Right lobe of liver (tissue), 6 donors: ENCODE data around the gene SHC3. TPM values are rescaled to one million over a fixed set of nuclear protein-coding genes. Genes with fewer than 3 reads are reported as not detected.

Source experiments
- ATAC-seq, 4 donors: fragments of 200-7000 bp; cut with Tn5 transposase; one replicate each; pipeline ENCODE4 v1.9.1; 2020; ENCODE audit warnings: mild to moderate bottlenecking in 4 of 4, moderate library complexity in 4 of 4
- DNase-seq, 3 donors: peaks; one replicate each; pipeline ENCODE4 v3.0.0-alpha.2; 2020
- H3K27ac ChIP-seq, 3 donors: fragments of 200-600 bp; one replicate each; pipeline ENCODE4 v1.8.0; 2022
- H3K27me3 ChIP-seq, 2 donors: fragments of 200-600 bp; one replicate each; pipeline ENCODE4 v1.8.0; 2022
- H3K36me3 ChIP-seq, 4 donors: fragments of 200-600 bp; sonication (generic) in 1 of 4; one replicate each; pipeline versions ENCODE4 v1.5.1 to v1.8.0; 2017 to 2022; ENCODE audit warnings: control low read depth in 1 of 4
- H3K4me1 ChIP-seq, 4 donors: fragments of 200-600 bp; sonication (generic) in 1 of 4; one replicate each; pipeline versions ENCODE4 v1.5.1 to v1.8.0; 2017 to 2022; ENCODE audit warnings: control low read depth in 1 of 4
- H3K4me3 ChIP-seq, 3 donors: fragments of 200-600 bp; one replicate each; pipeline ENCODE4 v1.8.0; 2022
- H3K9me3 ChIP-seq, 4 donors: fragments of 200-600 bp; sonication (generic) in 1 of 4; one replicate each; pipeline versions ENCODE4 v1.5.1 to v1.8.0; 2017 to 2022; ENCODE audit warnings: control low read depth in 1 of 4
- CTCF ChIP-seq, 4 donors: fragments of 200-600 bp in 3 of 4; fragments of 450-650 bp in 1 of 4; IDR thresholded peaks; one replicate each; pipeline versions ENCODE4 v1.5.1 to v1.8.0; 2016 to 2022; ENCODE audit warnings: antibody characterized with exemption in 4 of 4, mild to moderate bottlenecking in 2 of 4
- POLR2A ChIP-seq: fragments of 450-650 bp; IDR thresholded peaks from one replicate; pipeline ENCODE4 v1.6.1; 2017; ENCODE audit warnings: antibody characterized with exemption, mild to moderate bottlenecking
- WGBS: methylation state at CpG from one replicate; pipeline ENCODE4 v1.1.6; 2018; ENCODE audit warnings: low coverage, low lambda C conversion rate; ENCODE audit not compliant: insufficient coverage; ENCODE audit errors: missing lambda C conversion rate; 5-methylcytosine and 5-hydroxymethylcytosine counted together
- intact Hi-C, 2 donors: fragments of 100-400 bp; cut with DNase I; formaldehyde crosslinking; loops; one replicate each; pipeline versions ENCODE4 v1.11.2 to v1.14.1; 2022
- total RNA-seq, 6 experiments: library from RNA; depleted of rRNA in 2 of 6; stranded (reverse); fragments of >200 nt in 2 of 6; fragmentation: NEBNext Ultra II Directional in 3 of 6; extraction: Animal tissue kit (Norgen Biotek cat#: 25700) in 3 of 6; gene quantifications; one replicate each; pipeline versions ENCODE4 v1.1.0 to v1.2.4, GENCODE V29; 2016 to 2023
- donor health status: DM: no; HTN: yes; CAD: no.
- donor health status: DM: no; HTN: no; CAD: no.
- donor health status: DM: no; HTN: no; CAD: no.
- donor health status: DM: no; HTN: yes; CAD: no.
- donor health status: DM: no; HTN: yes; CAD: no.

Gene SHC3
- total RNA-seq, 6 experiments from 2014 or later = 0.05 to 0.35 (median 0.17) TPM

GRCh38 chr9:88959727-88960469 is 218.7 kb downstream of the SHC3 start:
- WGBS = 70% methylated on average over 3 of the region's 5 CpGs

GRCh38 chr9:88957526-88957925 is 221.1 kb downstream of the SHC3 start:
- Histone ChIP-seq H3K4me1 (no peaks in the 10 kb centered on the region), H3K9me3 (no peaks in the 10 kb centered on the region), H3K36me3 (no peaks in the 10 kb centered on the region), H3K27me3 (no peaks in the 10 kb centered on the region), H3K4me3 (no peak overlapping the region), H3K27ac (no peak overlapping the region)
- ATAC-seq (no peak), DNase-seq (no peak)
- no peak for TF ChIP-seq CTCF (IDR thresholded peaks at IDR 0.05)
- intact Hi-C loops = no loop called here
- 92% methylated on average over 2 of the region's 3 CpGs for WGBS

More at GRCh38 chr9:88959727-88960469, 218.7 kb downstream of the SHC3 start:
- Histone ChIP-seq H3K27me3 (no peaks in the 10 kb centered on the region), H3K27ac (no peak overlapping the region), H3K9me3 (no peaks in the 10 kb centered on the region), H3K36me3 (no peaks in the 10 kb centered on the region), H3K4me1 (no peaks in the 10 kb centered on the region), H3K4me3 (no peak overlapping the region)
- DNase-seq = no peak
- TF ChIP-seq CTCF (IDR thresholded peaks at IDR 0.05) (no peak), POLR2A (no peak)
- no peak for ATAC-seq
- intact Hi-C loops = no loop called here

Other genes starting within 250 kb of the SHC3 start
- gene S1PR3, start 187.3 kb downstream of the SHC3 start, total RNA-seq = 1 to 10 TPM; 1.0 to 9.5 (median 5.0) TPM
- 10 to 100 TPM in 3 of 6 experiments, 1 to 10 TPM in 3; 4.4 to 27.2 (median 9.1) TPM for gene CKS2, start 132.4 kb upstream of the SHC3 start, total RNA-seq
- 10 to 100 TPM; 17.3 to 34.2 (median 26.5) TPM for gene SECISBP2, start 139.7 kb upstream of the SHC3 start, total RNA-seq